Measurements from ENCODE around the gene ABLIM2. TPM values are rescaled to one million over a fixed set of nuclear protein-coding genes. Genes with fewer than 3 reads are reported as not detected.

Gene ABLIM2
- total RNA-seq, 2 experiments from 2014 or later: 0.76 TPM; not detected in 1

DNA sequence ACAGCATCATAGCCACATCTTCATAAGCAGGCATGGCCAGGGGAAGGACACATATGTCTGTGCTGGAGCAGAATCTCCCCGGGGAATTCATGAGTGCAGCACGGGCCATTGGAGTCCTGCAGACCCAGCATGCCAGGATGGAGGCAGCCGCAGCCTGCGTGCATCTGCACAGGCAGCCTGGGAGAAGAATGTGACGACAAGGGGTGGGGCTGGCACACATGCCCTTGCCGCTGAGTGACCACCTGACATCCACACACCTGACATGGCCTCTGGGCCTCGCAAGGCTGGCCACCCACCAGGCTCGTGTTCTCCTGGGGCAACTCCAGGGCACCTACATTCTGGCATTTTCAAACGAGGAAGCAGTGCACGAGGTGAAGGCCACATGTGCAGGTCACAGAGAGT lies 152.8 kb downstream of the ABLIM2 start:
- Histone ChIP-seq H3K4me2 (ENCODE audit: low read length) (no peak overlapping the region), H3K9me3 (ENCODE audit: low read length) (no peaks in the 10 kb centered on the region), H4K20me1 (ENCODE audit: insufficient read depth, low read length) (no peaks in the 10 kb centered on the region), H3K4me3 (ENCODE audit: low read depth, low read length, poor library complexity, severe bottlenecking) (no peak overlapping the region), H3K4me1 (ENCODE audit: insufficient read depth, low read length, poor library complexity, severe bottlenecking) (no peaks in the 10 kb centered on the region), H3K9me2 (ENCODE audit: insufficient read depth, low read length) (no peaks in the 10 kb centered on the region), H2AFZ (ENCODE audit: low read length) (no peak overlapping the region), H3K79me2 (ENCODE audit: insufficient read depth, low read depth, low read length) (no peaks in the 10 kb centered on the region), H3K27ac (ENCODE audit: low read depth, low read length, poor library complexity, severe bottlenecking) (no peak overlapping the region), H3K36me3 (ENCODE audit: insufficient read depth, low read length) (no peaks in the 10 kb centered on the region)
- no TSS peak for BruUV-seq (replicated peaks)
- TF ChIP-seq EZH2phosphoT487 (IDR thresholded peaks at IDR 0.05; ENCODE audit: borderline replicate concordance, low read depth, low read length): no peak
- TF ChIP-seq, protein P1, sequence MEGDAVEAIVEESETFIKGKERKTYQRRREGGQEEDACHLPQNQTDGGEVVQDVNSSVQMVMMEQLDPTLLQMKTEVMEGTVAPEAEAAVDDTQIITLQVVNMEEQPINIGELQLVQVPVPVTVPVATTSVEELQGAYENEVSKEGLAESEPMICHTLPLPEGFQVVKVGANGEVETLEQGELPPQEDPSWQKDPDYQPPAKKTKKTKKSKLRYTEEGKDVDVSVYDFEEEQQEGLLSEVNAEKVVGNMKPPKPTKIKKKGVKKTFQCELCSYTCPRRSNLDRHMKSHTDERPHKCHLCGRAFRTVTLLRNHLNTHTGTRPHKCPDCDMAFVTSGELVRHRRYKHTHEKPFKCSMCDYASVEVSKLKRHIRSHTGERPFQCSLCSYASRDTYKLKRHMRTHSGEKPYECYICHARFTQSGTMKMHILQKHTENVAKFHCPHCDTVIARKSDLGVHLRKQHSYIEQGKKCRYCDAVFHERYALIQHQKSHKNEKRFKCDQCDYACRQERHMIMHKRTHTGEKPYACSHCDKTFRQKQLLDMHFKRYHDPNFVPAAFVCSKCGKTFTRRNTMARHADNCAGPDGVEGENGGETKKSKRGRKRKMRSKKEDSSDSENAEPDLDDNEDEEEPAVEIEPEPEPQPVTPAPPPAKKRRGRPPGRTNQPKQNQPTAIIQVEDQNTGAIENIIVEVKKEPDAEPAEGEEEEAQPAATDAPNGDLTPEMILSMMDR (conservative IDR thresholded peaks at IDR 0.05; ENCODE audit: low read length): no peak
- intact Hi-C loops (cut with micrococcal nuclease; ENCODE audit: unreplicated experiment): no loop called here
- CTCF ChIA-PET (ENCODE audit: unreplicated experiment): no interaction called here
- POLR2A ChIA-PET: no interaction called here
- no peak for DNase-seq (ENCODE audit: low spot score)

- Histone ChIP-seq H3K79me2 (ENCODE audit: insufficient read depth, low read depth, low read length) (no peaks in the 10 kb centered on the region), H2AFZ (ENCODE audit: low read length) (no peak overlapping the region), H3K27ac (ENCODE audit: low read depth, low read length, poor library complexity, severe bottlenecking) (no peak overlapping the region), H3K4me3 (ENCODE audit: low read depth, low read length, poor library complexity, severe bottlenecking) (no peak overlapping the region), H3K36me3 (ENCODE audit: insufficient read depth, low read length) (no peaks in the 10 kb centered on the region), H3K9me3 (ENCODE audit: low read length) (no peaks in the 10 kb centered on the region), H4K20me1 (ENCODE audit: insufficient read depth, low read length) (no peaks in the 10 kb centered on the region), H3K9me2 (ENCODE audit: insufficient read depth, low read length) (no peaks in the 10 kb centered on the region), H3K4me1 (ENCODE audit: insufficient read depth, low read length, poor library complexity, severe bottlenecking) (no peaks in the 10 kb centered on the region), H3K4me2 (ENCODE audit: low read length) (no peak overlapping the region)
- TF ChIP-seq EZH2phosphoT487 (IDR thresholded peaks at IDR 0.05; ENCODE audit: borderline replicate concordance, low read depth, low read length): no peak
- TF ChIP-seq, protein P1 (conservative IDR thresholded peaks at IDR 0.05; ENCODE audit: low read length): no peak
- ChIA-PET POLR2A (no interaction called here), CTCF (ENCODE audit: unreplicated experiment) (no interaction called here)
- intact Hi-C loops (cut with micrococcal nuclease; ENCODE audit: unreplicated experiment): no loop called here
- no TSS peak for BruUV-seq (replicated peaks)
- DNase-seq (ENCODE audit: low spot score): no peak
Measured at GRCh38 chr4:8005033-8005808, 153.4 kb downstream of the ABLIM2 start.

DNA sequence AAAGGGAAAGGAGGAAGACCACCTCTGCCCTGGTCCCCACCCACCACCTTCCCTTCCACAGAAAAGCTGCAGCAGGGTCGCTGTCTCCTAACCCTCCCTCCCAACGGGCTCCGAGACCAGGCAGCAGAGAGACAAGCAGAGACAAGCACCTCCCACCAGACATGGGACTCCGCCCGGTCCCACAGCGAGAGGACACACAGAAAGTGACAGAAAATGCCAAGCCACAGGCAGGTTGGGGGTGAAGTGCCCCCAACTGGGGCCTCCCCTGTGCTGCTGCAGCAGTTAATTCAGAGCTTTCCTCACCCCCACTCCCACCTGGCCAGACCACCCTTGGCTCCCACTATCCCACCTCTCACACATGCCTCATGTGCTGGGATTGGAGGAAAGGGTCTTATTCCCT lies 154.5 kb downstream of the ABLIM2 start:
- Histone ChIP-seq H3K79me2 (ENCODE audit: insufficient read depth, low read depth, low read length) (no peaks in the 10 kb centered on the region), H3K4me1 (ENCODE audit: insufficient read depth, low read length, poor library complexity, severe bottlenecking) (no peaks in the 10 kb centered on the region), H3K4me2 (ENCODE audit: low read length) (no peak overlapping the region), H3K27ac (ENCODE audit: low read depth, low read length, poor library complexity, severe bottlenecking) (no peak overlapping the region), H4K20me1 (ENCODE audit: insufficient read depth, low read length) (no peaks in the 10 kb centered on the region), H3K4me3 (ENCODE audit: low read depth, low read length, poor library complexity, severe bottlenecking) (no peak overlapping the region), H3K36me3 (ENCODE audit: insufficient read depth, low read length) (no peaks in the 10 kb centered on the region), H3K9me2 (ENCODE audit: insufficient read depth, low read length) (no peaks in the 10 kb centered on the region), H2AFZ (ENCODE audit: low read length) (no peak overlapping the region), H3K9me3 (ENCODE audit: low read length) (no peaks in the 10 kb centered on the region)
- ChIA-PET POLR2A (no interaction called here), CTCF (ENCODE audit: unreplicated experiment) (no interaction called here)
- BruUV-seq (replicated peaks): no TSS peak
- DNase-seq (ENCODE audit: low spot score): no peak
- no peak for TF ChIP-seq EZH2phosphoT487 (IDR thresholded peaks at IDR 0.05; ENCODE audit: borderline replicate concordance, low read depth, low read length)
- TF ChIP-seq, protein P1 (conservative IDR thresholded peaks at IDR 0.05; ENCODE audit: low read length): no peak
- intact Hi-C loops (cut with micrococcal nuclease; ENCODE audit: unreplicated experiment): no loop called here
